Muscle of arm (tissue), 12 donors: ENCODE data around the gene MRC2. TPM values are rescaled to one million over a fixed set of nuclear protein-coding genes. Genes with fewer than 3 reads are reported as not detected.

ENCODE experiments used
- DNase-seq: peaks from one replicate; pipeline ENCODE4 v3.0.0-alpha.2; 2013
- polyA plus RNA-seq, 12 donors: library from polyadenylated mRNA; unstranded; fragments of 120-200 nt; gene quantifications; one replicate each; pipeline ENCODE4 v1.2.1, GENCODE V29; 2013; ENCODE audit not compliant: insufficient read length in 12 of 12

Gene MRC2
- polyA plus RNA-seq, 12 donors = 105 to 196 (median 128) TPM

- DNase-seq = no peak
These were observed 3.8 kb downstream of the MRC2 start for GRCh38 chr17:62631086-62631935.

DNA sequence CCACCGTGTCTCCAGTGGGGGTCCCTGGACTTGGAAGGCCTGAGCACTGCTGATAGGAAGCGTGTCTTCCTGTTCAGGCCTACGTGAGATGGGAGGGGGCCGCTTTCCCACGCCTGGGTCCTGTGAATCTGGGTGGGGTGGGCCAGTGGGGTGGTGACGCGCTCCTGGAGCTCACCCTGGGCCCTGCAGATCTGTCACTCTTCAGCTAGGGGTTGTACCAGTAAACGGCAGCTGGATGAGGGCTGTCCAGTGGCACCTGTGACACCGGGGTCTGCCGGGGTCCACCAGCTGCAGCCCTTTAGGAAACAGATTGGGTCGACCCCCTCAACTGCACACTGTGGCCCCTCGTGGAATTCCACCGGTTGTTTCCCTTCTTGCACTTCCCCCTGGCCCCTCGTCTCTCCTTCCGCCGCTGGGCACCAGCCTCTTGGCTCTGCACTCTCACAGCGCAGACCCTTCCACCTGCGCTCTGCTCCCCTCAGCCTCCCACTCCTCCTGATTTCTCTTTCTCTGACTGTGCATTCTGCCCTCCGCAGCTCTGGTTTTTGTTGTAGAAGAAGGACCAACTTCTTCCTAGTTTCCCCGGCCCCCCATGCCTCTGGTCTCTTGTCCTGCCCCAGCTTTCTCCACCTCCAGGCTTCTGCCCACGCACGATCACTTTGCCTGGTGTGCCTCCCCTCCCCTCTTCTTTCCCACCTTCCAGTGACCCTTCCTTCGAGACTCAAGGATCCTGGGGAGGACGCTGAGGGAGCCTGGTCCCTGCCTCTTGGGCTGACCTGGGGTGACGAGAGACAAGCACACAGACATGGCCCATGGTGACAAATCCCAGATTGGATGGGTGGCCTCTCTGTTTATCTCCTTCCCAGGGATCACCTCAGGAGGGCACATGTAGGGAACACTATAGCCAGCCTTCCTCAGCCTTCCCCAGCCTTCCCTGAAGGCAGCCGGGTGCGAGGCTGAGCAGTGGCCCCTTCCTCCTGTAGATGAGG is 4.8 kb downstream of the MRC2 start:
- no peak for DNase-seq

DNA sequence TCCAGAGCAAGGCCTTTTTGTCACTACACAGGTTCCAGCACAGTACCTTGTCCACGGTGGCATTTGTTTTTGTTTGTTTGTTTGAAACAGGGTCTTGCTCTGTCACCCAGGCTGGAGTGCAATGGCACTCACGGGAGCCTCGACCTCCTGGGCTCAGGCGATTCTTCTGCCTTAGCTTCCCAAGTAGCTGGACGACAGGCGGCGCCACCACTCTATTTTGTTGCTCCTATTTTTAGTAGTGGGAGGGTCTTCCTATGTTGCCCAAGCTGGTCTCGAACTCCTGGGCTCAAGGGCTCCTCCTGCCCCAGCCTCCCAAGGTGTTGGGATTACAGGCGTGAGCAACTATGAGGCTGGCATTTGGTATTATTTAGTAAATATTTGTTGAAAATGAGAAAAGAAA is 10.3 kb downstream of the MRC2 start:
- no peak for DNase-seq

DNA sequence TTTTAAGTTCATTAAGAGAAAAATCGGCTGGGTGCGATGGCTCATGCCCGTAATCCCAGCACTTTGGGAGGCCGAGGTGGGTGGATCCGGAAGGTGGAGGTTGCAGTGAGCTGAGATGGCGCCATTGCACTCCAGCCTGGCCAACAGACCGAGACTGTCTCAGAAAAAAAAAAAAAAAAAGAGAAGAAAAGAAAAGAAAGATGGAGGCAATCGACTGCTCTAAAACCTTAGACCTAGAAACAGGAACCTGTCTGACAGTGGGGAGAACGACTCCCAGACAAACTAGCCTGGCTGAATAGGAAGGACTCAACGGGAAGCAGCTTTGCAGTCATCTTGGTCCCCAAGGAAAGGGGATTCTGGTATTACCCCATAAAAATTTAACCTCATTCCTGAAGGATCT is 13.7 kb downstream of the MRC2 start:
- no peak for DNase-seq

DNA sequence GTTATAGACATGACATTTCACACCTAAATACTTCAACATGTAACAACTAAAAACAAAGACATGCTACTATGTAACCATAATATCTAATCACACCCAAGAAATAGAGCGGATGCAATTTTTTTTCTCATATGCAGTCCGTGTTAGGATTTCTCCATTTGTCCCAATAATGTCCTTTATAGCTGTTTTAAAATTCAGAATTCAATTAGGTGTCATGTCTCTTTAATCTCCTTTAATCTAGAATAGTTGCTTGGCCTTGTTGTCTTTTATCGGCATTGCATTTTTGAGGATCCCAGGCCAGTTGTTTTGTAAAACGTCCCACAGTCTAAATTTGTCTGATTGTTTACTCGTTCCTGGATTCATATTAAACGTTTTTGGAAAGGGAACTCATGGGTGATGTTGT is 14.5 kb downstream of the MRC2 start:
- no peak for DNase-seq

DNA sequence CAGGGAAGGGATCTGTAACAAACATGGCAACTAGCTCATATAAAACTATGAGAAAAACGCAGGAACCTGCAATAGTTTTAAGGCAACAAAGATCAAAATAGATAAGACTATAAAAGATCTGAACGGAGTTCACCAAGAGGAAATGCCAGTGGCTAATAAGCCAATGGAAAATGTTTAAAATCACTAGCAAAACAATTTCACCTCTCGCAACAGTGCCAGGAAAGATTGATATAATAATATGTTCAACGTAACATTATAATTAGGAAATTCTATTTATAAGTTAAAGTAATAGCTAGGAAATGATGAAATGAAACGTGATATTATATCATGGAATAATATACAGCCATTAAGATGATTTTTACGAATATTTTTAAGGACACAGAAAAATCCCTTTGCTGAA is 16.0 kb downstream of the MRC2 start:
- no peak for DNase-seq

DNA sequence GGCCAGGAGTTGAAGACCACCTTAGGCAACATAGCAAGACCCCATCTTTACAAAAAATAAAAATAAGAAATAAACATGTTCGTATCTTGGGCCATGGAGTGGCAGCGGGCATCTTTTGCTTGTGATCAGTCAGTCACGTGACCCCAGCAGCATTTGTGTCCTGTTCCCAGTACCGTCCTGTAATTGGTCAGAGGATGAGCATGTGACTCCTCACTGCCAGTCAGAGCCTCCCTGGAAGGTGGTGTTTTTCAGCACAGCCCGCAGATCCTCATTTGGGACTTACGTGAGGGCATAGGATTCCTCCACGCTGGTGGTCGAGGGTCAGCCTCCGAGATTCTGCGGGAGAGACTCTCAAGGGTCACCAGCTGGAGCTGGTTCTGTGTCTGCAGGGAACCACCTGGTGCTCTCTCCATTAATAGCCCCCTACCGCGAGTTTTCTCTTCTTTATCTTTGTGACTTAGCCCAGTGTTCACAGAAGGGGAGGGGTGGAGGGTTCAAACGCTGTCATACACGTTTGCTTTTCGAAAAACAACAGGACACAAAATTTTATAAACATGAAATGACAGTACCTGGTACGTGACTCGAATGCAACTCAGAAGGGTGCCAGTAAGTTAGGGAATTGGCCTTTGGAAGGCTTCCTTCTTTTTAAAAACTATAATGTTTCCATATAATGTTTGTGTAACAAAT is 17.2 kb downstream of the MRC2 start:
- DNase-seq = no peak

GRCh38 chr17:62648251-62648955 is 20.9 kb downstream of the MRC2 start:
- DNase-seq = no peak

DNA sequence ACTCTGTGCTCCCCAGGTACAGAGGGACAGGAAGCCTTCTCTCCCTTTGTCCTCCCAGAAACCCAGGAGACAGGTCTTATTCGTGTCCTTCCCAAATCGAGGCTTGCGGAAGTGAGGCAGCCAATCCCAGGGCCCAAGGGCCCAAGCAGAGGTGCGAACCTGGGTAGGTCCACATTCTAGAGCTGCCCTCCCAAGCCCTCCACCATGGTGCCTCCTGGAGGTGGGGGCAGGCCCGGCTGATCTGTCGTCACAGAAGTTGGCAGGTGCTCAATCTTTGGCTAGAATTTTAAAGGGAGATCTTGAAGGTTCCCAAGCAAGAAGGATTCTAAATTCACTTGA is 21.5 kb downstream of the MRC2 start:
- DNase-seq = no peak

GRCh38 chr17:62649570-62649969 is 22.1 kb downstream of the MRC2 start:
- no peak for DNase-seq

GRCh38 chr17:62650587-62650986 is 23.1 kb downstream of the MRC2 start:
- no peak for DNase-seq

DNA sequence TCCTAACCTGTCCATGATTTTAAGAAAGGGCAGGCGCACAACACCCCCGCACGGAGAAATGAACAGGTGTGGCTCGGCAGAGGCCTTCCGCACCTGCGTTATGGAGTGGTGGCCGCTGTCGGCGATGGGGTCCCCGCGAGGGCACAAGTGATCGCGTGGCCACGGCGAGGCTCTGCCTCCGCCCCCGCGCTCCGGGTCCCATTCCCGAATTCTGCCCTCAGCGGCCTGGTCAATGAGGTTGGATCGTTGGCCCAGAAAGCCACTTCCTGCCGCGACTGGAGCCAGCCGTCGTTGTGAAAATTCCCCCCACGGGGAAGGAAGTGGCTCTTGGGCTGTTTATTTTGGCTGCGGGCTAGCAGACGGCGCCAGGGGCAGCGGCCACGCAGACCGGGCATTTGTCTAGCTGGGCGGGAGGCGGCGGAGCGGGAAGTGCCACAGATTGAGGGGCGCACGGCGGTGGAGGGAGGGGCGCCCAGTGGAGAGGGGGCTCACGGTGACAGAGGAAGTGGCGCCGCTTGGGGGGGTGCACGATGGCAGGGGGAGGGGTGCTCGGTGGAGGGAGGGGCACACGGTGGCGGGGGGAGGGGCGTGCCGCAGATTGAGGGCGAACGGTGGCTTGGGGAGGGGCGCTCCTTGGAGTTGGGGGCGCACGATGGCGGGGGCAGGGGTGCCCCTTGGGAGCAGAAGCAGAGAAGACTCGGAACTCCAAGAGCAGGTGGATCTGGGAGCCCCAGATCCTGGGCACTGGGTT is 25.0 kb downstream of the MRC2 start:
- DNase-seq = no peak

DNA sequence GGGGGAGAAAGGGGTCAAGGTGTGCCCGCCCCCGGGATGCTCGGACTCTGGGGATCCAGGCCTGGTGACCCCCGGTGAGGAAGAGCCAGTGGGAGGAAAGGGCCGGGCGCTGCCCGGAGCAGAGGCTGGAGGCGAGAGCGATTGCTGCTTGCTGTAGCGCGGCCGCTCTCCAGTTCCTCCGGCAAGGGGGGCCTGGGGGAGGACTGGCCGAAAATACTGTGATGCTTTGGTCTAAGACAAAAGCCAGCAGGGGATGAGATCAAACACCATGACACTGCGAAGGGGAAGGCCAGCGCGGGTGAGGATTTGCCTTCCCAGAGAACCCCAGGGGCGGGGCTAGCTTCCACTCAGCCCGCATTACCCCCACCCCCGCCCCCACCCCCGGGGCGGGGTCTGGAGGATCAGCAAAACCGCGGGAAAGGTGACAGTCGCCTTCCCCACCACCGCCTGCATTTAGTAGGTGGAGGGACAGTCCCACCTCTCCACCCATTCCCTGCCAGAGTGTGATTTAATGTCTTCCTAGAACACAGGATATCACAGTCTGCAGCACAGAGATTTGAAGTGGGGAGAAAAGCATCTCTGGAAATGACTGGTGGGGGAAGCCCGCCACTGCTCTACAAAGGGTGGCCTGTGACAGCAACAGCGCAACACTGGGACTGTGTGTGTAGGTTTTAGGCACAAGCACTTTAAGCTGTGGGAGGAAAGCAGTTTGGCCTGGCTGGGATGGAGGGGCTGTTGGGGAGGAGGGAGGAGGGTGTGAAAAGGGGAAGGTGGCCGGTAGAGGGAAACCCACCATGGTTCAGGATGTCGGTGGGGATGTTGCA is 25.7 kb downstream of the MRC2 start:
- peak; percentile 69 for DNase-seq

GRCh38 chr17:62653826-62654761 is 26.6 kb downstream of the MRC2 start:
- peak; percentile 76 for DNase-seq

- DNase-seq = no peak
These were observed 28.2 kb downstream of the MRC2 start for GRCh38 chr17:62655656-62656055.

DNA sequence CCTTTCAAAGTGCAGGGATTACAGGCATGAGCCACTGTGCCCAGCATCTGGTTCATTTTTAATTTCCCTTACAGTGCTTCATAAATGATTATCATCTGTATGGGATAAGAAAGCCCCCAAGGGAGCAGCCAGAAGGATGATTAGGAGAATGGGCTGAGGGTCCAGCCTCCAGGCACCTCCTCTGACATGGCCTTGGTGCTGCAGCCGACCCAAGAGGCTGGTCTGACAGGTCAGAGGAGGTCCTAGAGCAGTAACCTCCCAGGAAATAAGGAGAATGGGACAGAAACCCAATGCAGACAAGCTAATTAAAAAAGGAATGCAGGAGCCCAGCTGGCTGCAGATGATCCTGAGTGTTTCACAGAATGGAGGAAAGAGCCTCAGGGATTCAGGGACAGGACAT is 29.0 kb downstream of the MRC2 start:
- DNase-seq = no peak

GRCh38 chr17:62657145-62657665 is 29.7 kb downstream of the MRC2 start:
- DNase-seq = no peak

- no peak for DNase-seq
These were observed 30.2 kb downstream of the MRC2 start for GRCh38 chr17:62657690-62658089.
